ENCODE data around the gene FMN1.

GRCh38 chr15:33115191-33115861, 79.2 kb downstream of the FMN1 start:
- no peak for TF ChIP-seq CTCF (IDR thresholded peaks at IDR 0.05; ENCODE audit: low read depth, low read length, poor library complexity, severe bottlenecking)
- no peak for TF ChIP-seq EZH2phosphoT487 (IDR thresholded peaks at IDR 0.05; ENCODE audit: borderline replicate concordance, low read length)

All from DOHH2 (cell line).